GM21825 (cell line): ENCODE data around the gene OBSCN.

Experiments used
- ATAC-seq: cut with Tn5 transposase; IDR thresholded peaks from one replicate; pipeline ENCODE4 v1.9.1; 2021; ENCODE audit warnings: mild to moderate bottlenecking, moderate library complexity; ENCODE audit not compliant: unreplicated experiment

Gene OBSCN

DNA sequence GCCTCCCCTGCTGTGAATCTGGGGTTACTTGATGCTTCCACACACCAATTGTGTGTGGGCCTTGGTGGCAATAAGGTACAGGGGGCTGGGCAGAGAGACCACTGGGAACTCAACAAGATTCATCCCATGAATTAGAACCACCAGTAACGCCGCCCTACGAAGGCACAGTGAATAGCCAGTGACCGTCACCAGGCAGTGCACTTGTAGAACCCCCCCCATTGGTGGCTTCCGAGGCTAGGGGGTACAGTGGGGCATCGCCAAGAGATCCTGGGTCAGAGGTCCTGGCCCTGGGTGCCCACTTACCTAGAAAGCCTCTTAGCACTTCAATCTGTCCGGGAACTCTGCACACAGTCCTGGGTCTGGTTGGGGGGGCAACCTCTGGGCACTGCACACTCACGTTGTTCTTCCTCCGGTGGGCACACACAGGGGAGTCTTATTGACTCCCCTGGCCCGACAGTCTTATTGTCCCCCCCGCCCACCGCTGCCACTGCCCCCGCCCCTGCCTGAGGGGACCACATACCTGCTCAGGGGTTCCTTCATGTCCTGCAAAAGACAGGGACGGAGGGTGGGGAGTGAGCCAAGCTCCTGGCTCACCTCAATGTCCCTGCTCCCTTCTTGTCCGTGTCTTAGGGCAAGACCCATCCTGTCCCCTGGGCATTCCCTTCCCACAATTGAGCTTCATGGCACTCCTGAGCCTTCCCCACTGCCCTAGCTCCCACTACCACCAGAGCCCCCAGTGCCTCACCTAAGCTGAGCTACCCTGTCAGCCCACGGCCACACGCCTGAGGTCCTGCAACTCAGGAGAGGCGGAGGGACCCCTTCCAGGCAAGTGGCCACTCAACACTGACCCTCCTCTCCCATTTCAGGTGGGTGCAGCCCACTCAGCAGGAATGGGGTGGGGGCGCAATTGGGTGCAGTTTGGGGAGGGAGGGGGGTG, 201.3 kb downstream of the OBSCN start:
- ATAC-seq: no peak

DNA sequence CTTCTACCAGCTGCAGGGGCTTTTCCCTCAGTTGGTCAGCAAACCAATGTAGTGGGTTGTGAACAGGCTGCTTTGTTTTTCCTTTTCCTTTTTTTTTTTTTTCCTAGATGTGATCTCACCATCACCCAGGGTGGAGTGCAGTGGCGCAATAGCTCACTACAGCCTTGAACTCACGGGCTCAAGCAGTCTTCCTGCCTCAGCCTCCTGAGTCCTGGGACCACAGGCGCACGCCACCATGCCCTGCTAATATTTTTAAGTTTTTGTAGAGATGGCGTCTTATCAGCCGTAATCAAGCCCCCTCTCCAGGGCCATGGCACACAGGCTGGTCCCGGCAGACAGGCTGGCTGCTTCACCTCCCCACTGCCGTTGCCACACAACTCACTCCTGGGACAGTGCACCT, 202.2 kb downstream of the OBSCN start:
- no peak for ATAC-seq

DNA sequence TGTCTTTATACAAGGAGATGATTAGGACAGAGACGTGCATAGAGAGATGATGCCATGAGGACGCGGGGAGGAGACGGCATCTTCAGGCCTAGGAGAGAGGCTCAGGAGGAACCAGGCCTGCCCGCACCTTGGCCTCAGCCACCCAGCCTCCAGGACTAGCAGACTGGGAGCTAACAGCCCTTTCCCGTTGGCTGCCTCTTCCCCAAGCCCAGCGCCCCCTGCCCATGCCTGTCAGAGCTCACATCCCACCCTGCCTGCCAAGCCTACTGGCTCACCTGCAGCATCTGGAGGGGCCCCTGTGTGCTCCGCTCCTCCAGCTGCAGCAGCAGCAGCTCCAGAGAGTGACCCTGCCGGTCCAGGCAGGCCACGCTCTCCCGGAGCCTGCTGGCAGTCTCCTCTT, 202.8 kb downstream of the OBSCN start:
- no peak for ATAC-seq

DNA sequence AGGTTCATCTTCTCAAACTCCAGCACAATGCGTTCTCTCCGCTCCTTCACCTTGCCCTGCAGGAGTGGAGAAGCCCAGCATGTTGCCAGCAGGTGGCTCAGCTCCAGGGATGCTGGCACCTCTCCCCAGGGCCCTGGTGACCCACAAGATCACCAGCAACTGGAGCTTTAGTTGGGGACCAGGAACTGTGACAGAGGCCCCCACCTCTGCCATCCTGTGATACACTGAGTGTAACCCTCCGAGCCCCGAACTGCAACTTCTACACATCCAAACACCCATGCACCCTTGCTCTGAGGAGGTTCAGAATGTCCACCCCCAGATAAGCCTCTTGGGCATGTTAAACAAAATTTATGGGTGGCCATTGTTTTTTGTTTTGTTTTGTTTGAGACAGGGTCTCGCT, 203.3 kb downstream of the OBSCN start:
- no peak for ATAC-seq

DNA sequence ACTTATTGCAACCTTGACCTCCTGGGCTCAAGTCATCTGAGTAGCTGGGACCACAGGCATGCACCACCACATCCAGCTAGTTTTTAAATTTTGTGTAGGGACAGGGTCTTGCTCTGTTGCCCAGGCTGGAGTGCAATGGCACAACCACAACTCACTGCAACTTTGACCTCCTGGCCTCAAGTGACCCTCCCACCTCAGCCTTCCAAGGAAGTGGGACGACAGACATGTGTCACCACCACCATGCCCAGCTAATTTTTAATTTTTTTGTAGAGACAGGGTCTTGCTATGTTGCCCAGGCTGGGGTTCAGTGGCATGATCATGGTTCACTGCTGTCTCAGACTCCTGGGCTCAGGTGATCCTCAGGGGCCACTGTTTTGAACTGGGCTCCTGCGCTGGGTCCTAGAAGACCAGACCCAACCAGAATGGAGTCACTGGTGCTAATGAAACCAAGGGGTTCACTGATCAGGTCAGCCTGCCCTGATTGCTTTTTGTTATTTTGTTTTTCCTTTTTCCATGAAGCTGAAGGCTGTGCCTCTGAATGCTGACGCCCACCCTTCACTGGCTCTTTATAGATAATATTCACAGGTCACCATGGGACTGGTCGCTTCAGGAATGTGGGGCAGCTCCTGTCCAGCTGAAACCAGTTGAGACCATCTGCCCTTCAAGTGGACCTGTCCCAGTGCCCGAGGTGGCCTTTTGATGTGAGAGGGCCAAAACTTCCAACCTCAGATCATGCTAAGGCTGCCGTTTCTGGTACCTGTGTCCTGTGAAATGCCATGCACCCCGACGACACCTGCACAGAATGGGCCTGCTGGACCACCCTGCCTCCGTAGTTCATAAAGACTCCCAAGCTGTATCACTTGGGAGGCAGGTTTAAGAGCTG, 203.9 kb downstream of the OBSCN start:
- ATAC-seq: no peak

DNA sequence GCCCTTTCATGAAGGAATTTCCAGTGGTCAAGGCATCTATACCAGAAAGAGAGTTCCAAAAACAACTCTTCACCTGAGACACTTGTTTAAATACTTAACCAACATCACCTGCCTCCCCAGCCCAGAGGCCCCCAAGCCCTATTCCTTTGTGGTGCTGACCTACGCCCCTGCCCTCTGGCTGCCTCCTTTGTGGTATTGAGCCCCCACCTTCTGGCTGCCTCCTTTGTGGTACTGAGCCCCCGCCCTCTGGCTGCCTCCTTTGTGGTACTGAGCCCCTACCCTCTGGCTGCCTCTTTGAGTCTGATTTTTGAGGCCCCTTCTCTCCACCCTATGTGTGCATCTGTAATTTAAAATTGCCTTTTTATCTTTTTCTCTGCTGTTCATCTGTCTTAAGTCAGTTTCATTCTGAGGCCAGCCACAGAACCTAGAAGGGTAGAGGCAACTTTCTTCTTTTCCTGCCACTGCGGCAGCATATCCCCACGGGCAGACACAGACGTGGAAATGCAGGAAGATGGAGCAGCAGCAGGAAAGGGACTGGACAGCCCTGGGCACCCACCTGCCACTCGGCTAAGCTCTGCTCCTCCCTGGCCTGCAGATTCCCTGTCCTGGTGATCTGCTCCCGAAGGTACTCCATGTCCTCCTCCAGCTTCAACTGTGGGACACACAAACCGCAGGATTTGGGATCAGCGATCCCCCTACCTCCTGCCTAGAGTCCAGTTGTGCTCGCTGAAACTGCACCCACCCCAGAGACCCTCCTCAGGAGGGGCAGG, 205.6 kb downstream of the OBSCN start:
- ATAC-seq: no peak

DNA sequence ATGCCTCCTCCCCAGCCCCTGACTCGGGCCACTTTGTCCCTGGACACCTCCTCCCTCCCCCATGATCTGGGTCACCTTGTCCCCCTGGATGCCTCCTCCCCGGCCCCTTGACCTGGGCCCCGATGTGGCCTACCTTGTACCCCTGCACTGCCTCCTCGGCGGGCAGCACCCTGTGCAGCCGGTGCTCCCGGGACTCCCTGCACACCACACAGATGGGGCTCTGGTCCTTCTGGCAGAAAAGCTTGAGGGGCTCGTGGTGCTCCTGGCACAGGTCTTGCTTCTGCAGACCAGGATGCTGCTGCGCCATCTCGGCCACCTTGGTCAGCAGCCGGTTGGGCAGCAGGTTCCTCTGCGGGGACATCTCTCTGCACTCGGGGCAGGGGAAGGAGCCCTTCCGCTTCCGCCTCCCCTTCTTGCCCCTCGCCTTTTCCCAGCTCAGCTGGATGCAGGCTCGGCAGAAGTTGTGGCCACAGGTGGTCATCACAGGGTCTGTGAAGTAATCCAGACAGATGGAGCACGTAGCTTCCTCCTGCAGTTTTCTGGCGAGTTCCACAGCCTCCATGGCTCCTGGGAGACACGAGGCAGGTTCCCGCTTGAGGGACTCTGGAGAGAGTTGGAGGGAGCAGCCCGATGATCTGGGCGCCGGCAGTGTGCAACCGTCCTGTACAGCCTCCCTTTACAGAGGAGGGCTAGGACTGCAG, 206.8 kb downstream of the OBSCN start:
- no peak for ATAC-seq

DNA sequence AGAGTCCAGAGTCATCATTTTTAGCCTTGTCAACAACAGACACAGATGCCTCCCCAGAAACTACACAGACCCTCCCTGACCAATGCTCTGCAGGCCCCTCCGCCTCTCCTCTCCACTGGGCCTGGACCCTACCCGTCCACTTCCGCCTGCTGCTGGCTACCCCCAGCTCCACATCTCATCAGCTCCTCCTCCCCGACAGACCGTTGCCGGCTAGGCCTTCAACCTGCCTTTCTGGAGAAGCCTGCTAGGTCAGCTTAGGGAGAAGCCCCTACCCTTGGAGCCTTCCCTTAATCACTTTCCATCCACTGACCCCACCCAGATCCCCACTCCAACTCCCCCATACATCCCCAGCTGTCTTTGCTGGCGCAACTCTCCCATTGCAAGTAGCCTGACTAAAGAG, 207.4 kb downstream of the OBSCN start:
- no peak for ATAC-seq

DNA sequence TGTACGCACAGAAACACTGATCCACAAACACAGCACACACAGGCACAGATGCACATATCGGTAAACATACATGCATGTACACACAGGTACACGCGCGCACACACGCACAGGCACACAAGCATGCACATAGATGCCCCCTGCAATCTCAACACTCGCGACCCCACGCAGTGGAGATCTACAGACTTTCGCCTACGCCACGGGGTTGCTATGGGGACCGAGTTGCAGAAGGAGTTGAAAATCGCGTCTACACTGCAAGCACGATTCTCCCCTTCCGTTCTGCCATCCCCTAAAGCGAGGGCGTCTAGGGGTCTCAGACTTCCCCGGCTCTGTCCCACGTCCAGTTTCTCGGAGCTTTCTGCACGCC, 208.0 kb downstream of the OBSCN start:
- no peak for ATAC-seq

DNA sequence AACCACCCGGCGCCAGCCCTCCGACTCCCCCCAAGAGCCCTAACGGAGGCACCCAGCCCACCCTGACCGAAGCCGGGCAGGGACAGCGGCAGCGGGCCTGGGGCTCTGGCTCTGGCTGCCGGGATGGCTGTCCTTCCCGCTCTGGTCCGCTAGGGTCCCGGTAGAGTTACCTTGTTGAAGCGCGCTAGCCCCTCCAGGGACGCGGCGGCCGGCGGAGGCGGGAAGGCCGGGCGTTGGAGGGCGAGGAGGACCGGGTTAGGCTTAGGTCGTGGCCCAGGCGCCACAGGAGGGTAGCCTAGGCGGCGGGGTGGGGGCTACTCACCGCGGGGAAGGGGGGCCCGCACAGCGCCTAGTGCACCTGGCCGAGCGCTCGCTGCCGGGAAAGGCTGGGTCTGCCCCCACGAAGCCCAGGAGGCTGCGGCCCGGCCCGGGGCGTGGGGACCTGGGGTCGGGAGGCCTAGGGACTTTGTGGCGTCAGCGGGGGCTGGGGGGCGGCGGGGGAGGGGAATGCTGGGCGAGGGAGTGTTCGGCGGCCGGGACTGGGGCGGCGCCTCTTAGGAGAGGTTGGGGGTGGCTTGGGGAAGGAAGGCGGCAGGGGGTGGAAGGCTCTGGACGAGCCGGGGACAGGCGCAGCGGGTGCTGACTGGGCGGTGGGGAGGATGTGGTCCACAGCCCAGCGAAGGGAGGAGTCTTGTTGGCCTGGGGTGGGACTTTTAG, 208.5 kb downstream of the OBSCN start, which contains the start of gene TRIM17:
Gene TRIM17 (minus strand): TSS at position 645 of the 717 bp plus-strand sequence. CDS start 1,789 bp downstream, outside the sequence.
- no peak for ATAC-seq

DNA sequence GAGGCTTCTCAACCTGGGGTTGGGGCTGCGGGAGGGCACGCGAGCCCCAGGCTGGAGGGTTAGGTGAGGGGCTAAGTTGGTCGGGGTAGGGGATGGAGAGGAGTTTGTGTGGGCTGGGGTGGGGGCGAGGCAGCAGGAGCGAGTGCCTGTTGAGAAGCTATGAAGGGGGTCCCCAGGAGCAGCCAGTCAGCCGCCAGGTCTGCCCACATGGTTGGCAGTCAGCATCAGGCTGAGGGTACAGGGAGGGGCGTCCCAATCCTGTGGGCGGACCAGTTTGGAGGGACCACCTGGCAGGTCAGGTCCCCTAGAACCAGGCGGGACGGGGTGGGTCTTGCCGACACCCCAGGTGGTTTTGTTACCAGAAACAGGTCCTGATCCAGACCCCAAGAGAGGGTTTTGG, 209.2 kb downstream of the OBSCN start:
- no peak for ATAC-seq

DNA sequence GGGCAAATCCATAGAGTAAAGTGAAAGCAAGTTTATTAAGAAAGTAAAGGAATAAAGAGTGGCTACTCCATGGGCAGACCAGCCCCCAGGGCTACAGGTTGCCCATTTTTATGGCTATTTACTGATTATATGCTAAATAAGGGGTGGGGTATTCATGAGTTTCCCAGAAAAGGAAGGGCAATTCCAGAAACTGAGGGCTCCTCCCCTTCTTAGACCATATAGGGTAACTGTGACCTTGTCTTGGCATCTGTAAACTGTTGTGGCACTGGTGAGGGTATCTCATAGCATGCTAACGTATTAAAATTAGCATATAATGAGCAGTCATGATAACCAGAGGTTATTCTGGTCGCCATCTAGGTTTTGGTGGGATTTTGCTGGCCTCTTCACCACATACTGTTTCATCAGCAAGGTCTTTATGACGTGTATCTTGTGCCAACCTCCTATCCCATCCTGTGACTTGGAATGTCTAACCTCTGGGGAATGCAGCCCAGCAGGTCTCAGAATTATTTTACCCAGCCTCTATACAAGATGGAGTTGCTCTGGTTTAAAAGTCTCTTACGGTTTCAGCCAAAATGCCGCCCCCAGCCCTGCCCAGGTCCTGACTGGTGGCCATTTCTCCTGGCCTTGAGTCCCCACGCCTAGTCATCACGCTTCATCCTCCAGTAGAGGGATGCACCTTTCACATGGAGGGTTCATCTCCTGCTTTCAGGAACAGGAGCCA, 209.8 kb downstream of the OBSCN start:
- no peak for ATAC-seq

DNA sequence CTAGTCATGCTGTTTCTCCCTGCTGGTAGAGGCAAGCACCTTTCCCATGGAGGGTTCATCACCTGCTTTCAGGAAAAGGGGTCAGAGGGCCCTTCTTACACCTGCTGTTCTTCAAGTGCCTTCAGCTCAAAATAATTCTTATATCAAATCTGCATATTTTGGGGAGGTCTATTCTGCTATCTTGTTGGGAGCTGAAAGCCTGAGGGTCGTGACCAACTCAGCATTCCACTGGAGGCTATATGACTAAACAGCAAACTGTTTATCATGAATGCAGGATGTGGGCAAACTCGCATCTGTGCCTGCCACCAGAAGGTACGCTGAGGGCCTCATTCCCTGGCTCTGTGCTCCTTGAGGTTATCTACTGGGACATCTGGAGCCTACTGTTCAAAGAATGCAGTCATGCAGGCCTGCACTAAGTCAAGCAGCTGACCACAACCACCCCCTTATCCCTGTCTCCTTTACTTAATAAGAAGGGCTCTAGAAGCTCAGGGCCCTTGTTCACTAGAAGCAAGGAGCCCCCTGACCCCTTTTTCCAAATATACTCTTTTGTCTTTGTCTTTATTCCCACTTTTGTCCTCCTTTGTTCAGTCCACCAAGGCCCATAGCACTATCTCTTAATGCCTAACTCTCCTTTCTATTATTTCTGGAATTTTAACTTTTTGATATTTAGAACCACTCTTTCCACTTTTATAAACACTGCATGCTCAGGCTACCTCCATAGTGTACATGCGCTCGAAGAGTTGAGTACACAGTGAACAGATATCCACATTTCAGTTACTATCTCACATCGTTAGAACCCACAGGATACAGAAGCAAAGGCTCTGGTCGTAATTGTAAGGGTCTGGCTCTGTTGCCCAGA, 213.4 kb downstream of the OBSCN start:
- ATAC-seq: no peak

DNA sequence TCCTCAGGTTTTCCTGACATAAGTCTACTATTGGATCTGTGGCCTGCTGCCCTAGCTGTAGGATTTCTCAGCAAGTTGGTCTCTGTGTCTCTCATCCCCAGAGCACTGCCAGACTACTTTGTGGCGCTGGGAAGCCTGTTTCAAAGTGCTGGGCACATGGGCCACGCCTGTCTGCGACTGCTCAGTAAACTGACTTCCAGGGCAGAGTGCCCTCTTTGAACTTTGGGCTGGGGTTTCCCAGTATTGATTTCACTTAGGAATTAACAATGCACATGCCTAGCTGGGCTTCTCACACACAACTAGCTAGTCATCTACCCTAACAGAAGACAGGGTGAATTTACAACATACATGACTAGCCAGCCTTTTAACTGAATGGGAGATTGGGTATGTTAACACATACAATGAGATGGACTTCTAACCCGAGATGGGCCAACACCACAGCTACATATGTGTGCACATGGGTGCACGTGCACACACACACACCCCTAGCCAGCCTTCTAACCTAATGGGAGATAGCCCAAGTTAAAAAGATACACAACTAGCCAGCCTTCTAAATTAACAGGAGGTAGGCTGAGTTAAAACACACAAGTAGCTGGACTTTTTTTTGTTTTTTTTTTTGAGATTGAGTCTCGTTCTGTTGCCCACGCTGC, 215.7 kb downstream of the OBSCN start:
- no peak for ATAC-seq

DNA sequence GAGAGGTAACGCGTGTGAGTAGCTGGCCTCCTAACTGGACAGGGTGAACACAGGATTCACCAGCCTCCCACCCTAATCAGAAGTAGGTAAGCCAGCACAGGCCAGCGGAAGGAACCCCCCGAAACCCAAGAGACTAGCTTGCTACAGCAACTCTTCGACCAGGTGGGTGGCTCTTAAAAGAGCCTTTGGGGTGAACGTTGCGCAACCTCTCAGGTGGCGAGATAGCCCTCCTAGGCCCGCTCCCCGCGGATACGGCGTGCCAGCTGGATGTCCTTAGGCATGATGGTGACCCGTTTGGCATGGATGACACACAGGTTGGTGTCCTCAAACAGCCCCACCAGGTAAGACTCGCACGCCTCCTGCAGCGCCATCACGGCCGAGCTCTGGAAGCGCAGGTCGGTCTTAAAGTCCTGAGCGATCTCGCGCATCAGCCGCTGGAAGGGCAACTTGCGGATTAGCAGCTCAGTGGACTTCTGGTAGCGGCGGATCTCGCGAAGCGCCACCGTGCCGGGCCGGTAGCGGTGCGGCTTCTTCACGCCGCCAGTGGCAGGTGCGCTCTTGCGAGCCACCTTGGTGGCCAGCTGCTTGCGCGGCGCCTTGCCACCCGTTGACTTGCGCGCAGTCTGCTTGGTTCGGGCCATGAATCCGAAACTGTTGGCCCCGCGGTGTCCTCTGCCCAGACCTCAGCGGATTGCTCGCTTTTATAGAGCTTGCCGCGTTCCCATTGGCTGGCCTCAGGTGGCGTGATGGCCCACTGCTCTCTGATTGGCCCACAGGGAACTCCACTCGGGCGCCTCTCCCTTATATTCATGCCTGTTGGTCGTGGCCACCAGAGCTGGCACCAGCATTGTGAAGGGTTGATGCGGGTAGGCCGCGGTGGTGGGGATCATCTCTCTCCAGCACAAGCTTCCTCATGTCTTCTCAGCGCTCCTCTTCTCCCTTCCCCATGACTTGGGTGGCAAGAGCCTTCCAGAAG, 217.1 kb downstream of the OBSCN start:
- no peak for ATAC-seq

DNA sequence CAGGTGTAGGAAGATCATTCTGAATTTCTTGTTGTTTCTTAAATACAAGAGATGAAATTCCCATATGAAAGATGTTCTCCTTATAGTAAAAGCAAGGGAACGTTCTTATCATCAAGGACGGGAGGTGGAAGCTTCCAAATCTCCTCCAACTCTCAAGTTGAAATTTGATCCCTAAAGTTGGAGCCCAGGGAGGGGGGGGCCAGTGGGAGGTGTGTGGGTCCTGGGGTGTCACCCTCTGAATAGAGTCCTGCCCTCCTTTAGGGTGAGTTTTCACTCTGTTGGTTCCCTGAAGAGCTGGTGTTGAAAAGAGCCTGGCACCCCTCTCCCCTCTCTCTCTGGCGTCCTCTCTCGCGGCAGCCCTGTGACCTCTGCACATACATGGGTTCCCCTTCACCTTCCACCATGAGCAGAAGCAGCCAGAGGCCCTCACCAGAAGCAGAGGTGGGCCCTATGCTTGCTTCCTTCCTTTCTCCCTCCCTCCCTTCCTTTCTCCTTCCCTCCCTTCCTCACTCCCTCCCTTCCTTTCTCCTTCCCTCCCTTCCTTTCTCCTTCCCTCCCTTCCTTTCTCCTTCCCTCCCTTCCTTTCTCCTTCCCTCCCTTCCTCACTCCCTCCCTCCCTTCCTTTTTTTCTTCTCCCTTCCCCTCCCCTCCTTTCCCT, 218.8 kb downstream of the OBSCN start:
- ATAC-seq: no peak
